Activated naive CD8-positive, alpha-beta T cell treated with anti-CD3 and anti-CD28 coated beads, Interleukin-2, amount 10 ng/mL, durations not matched to agents 7 days and 5 days (primary cell): ENCODE measurements around the gene SURF2. TPM values are rescaled to one million over a fixed set of nuclear protein-coding genes. Genes with fewer than 3 reads are reported as not detected.
A peak's percentile ranks its signal among the peaks of the same experiment; 100 is the strongest.
"Not testable (repeated sequence)": the region's sequence is repeated elsewhere in the genome, so short reads cannot be mapped to it uniquely, and the experiment has no call there.

Source experiments
- ATAC-seq: fragments of 150-1000 bp; cut with Tn5 transposase; one replicate; pipeline ENCODE4 v1.10.0; 2021; ENCODE audit warnings: low read depth, moderate library complexity
- POLR2A ChIA-PET: fragments of 350-600 bp; sonication (Branson Sonifier 250); formaldehyde crosslinking; loops from one replicate; lab custom pipeline; 2021; ENCODE audit warnings: antibody characterized with exemption; lab: Charles Lee
- DNase-seq: peaks from one replicate; pipeline ENCODE4 v3.0.0; 2021
- H3K27ac Mint-ChIP-seq: one replicate; pipeline ENCODE4 v1.8.0; 2022; ENCODE audit warnings: mild to moderate bottlenecking, mixed read lengths
- H3K27me3 Mint-ChIP-seq: one replicate; pipeline ENCODE4 v1.8.0; 2022; ENCODE audit warnings: mild to moderate bottlenecking, moderate library complexity, mixed read lengths
- H3K36me3 Mint-ChIP-seq: one replicate; pipeline ENCODE4 v1.8.0; 2021; ENCODE audit warnings: mild to moderate bottlenecking, mixed read lengths
- H3K4me1 Mint-ChIP-seq: one replicate; pipeline ENCODE4 v1.8.0; 2021; ENCODE audit warnings: mixed read lengths
- H3K4me3 Mint-ChIP-seq: one replicate; pipeline ENCODE4 v1.8.0; 2022; ENCODE audit warnings: mild to moderate bottlenecking, moderate library complexity, mixed read lengths
- H3K9me3 Mint-ChIP-seq: one replicate; pipeline ENCODE4 v1.8.0; 2021; ENCODE audit warnings: mixed read lengths
- total RNA-seq, 2 experiments: library from RNA; stranded (reverse); gene quantifications; one replicate each; pipeline ENCODE4 v1.2.3, GENCODE V29; 2021

Gene SURF2
- total RNA-seq: 10 to 100 TPM; 16.2 to 17.0 TPM

- peak within 1 kb of the TSS; percentile 86 for H3K27ac Mint-ChIP-seq
- no peaks in the 10 kb centered on the region for H3K27me3 Mint-ChIP-seq
- peaks cover 16% of the 10 kb centered on the region for H3K36me3 Mint-ChIP-seq
- DNase-seq (peak; percentile 95), ATAC-seq (peak; percentile 89)
- H3K4me1 Mint-ChIP-seq: peaks cover 27% of the 10 kb centered on the region
- no peaks in the 10 kb centered on the region for H3K9me3 Mint-ChIP-seq
- H3K4me3 Mint-ChIP-seq: peak within 1 kb of the TSS; percentile 93
- POLR2A ChIA-PET: interaction anchor here (0.7 to 8.3 kb wide), 13 partner anchors 8 to 1002 kb away, joined by 3 to 162 read pairs (median 4); partner anchors contain the start of genes MED22, REXO4, RPL7A and SETX
Observed at GRCh38 chr9:133356391-133357091, at the start of gene SURF2, which contains the start of gene SURF1. Gene SURF2 (plus strand): TSS chr9:133356550. CDS start chr9:133356593, 43 bp downstream. Gene SURF1 (minus strand): TSS chr9:133356487. CDS start chr9:133356453, 34 bp downstream.

DNA sequence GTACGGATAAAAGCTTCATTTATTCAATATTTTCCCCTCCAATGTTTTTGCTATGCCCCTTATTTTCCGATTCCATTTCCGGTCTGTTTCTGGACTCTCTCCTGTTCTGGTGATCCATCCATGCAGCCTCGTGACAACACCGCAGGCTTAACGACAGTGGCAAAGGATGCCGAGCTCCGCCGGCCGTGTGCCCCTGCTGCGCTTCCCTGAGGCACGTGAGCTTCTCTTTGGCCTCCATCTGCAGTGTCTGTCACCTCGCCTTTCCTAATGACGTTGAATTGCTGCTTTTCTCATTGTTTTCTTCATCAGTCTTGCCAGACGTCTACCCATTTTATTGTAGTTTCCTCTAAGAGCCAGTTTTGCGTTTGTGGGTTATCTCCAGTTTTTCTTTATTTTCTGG, 49.0 kb upstream of the SURF2 start:
- no peak overlapping the region for H3K27ac Mint-ChIP-seq
- DNase-seq: no peak
- H3K9me3 Mint-ChIP-seq: no peaks in the 10 kb centered on the region
- no peak overlapping the region for H3K4me3 Mint-ChIP-seq
- peaks cover 5% of the 10 kb centered on the region for H3K27me3 Mint-ChIP-seq
- POLR2A ChIA-PET: no interaction called here
- no peaks in the 10 kb centered on the region for H3K4me1 Mint-ChIP-seq
- no peak for ATAC-seq
- H3K36me3 Mint-ChIP-seq: no peaks in the 10 kb centered on the region

GRCh38 chr9:133309608-133310007, 46.7 kb upstream of the SURF2 start:
- no peak overlapping the region for H3K27ac Mint-ChIP-seq

GRCh38 chr9:133315997-133316396, 40.4 kb upstream of the SURF2 start:
- POLR2A ChIA-PET: no interaction called here
- Mint-ChIP-seq H3K27ac (no peak overlapping the region), H3K27me3 (no peaks in the 10 kb centered on the region), H3K4me1 (no peaks in the 10 kb centered on the region), H3K4me3 (no peak overlapping the region), H3K36me3 (no peaks in the 10 kb centered on the region), H3K9me3 (no peaks in the 10 kb centered on the region)
- ATAC-seq: no peak
- DNase-seq: no peak

More at GRCh38 chr9:133309608-133310007, 46.7 kb upstream of the SURF2 start:
- Mint-ChIP-seq H3K36me3 (no peaks in the 10 kb centered on the region), H3K4me3 (no peak overlapping the region), H3K4me1 (no peaks in the 10 kb centered on the region), H3K9me3 (no peaks in the 10 kb centered on the region), H3K27me3 (peaks cover 5% of the 10 kb centered on the region)
- POLR2A ChIA-PET: no interaction called here
- no peak for ATAC-seq
- DNase-seq: no peak

DNA sequence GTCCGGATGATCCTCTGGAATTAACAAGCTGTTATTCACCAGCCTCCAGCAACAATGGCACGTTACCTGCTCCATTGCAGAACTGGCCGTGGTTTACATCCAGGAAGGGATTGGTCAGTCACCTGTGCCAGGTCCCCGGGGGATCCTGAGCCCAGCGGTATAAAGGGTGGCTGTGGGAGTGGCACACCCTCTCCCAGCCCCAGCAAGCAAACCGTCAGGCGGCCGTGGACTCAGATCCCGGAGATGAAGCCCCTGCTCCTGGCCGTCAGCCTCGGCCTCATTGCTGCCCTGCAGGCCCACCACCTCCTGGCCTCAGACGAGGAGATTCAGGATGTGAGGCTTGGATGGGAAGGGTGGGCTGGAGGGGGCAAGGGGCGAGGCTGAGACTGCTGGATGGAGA, 38.8 kb upstream of the SURF2 start:
- H3K27ac Mint-ChIP-seq, ATAC-seq, POLR2A ChIA-PET, H3K4me3 Mint-ChIP-seq, H3K4me1 Mint-ChIP-seq, H3K36me3 Mint-ChIP-seq, H3K9me3 Mint-ChIP-seq, DNase-seq, H3K27me3 Mint-ChIP-seq: not testable (repeated sequence)

- POLR2A ChIA-PET: no interaction called here
- Mint-ChIP-seq H3K4me1 (no peaks in the 10 kb centered on the region), H3K36me3 (no peaks in the 10 kb centered on the region), H3K9me3 (no peaks in the 10 kb centered on the region), H3K4me3 (no peak overlapping the region), H3K27ac (no peak overlapping the region), H3K27me3 (no peaks in the 10 kb centered on the region)
- ATAC-seq (no peak), DNase-seq (no peak)
Observed at GRCh38 chr9:133320421-133320881, 35.9 kb upstream of the SURF2 start.

GRCh38 chr9:133321411-133321935, 34.9 kb upstream of the SURF2 start:
- H3K36me3 Mint-ChIP-seq: no peaks in the 10 kb centered on the region
- ATAC-seq (no peak), DNase-seq (no peak)
- POLR2A ChIA-PET: no interaction called here
- no peaks in the 10 kb centered on the region for H3K27me3 Mint-ChIP-seq
- H3K4me3 Mint-ChIP-seq: no peak overlapping the region
- no peaks in the 10 kb centered on the region for H3K9me3 Mint-ChIP-seq
- no peak overlapping the region for H3K27ac Mint-ChIP-seq
- no peaks in the 10 kb centered on the region for H3K4me1 Mint-ChIP-seq

DNA sequence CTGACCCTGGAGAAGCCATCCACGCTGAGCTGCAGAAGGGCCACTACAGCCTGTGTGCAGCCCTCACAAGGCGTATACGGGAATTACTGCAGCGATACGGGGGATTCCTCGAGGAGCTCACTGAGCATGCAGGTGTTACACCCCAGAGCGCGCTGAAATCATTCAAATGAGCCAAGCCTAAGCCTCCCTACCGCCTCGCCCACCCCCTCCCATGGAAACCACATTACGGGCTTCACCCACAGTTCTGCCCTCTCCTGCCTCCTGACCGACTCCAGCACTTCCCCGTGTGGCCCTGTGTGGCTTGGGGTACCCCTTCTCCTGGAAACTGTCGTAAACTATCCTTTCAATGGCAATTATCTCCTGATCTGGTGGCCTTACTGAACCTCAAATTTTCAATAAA, 33.6 kb upstream of the SURF2 start:
- DNase-seq (no peak), ATAC-seq (no peak)
- no peaks in the 10 kb centered on the region for H3K9me3 Mint-ChIP-seq
- H3K27ac Mint-ChIP-seq: no peak overlapping the region
- H3K4me1 Mint-ChIP-seq: no peaks in the 10 kb centered on the region
- no peak overlapping the region for H3K4me3 Mint-ChIP-seq
- no peaks in the 10 kb centered on the region for H3K36me3 Mint-ChIP-seq
- H3K27me3 Mint-ChIP-seq: no peaks in the 10 kb centered on the region
- POLR2A ChIA-PET: no interaction called here

DNA sequence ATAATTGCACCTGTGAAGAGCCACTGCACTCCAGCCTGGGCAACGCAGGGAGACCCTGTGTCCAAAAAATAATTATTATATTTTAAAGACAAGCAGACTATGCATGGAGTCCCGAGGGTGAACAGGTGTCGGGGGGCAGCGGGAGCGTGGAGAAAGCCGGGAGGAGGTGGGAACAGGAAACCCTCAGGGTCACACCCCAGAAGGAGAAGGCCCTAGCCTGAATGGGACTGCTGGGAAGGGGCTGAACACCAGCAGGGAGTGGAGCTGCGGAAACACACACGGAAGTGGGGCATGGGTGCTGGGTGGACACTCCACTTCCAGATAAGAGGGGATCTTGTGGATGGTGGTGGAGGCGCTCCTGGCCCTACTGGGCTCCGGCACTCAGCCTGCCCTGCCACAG, 33.1 kb upstream of the SURF2 start:
- DNase-seq: no peak
- Mint-ChIP-seq H3K9me3 (no peaks in the 10 kb centered on the region), H3K4me1 (no peaks in the 10 kb centered on the region), H3K27me3 (no peaks in the 10 kb centered on the region), H3K4me3 (no peak overlapping the region), H3K27ac (no peak overlapping the region), H3K36me3 (no peaks in the 10 kb centered on the region)
- POLR2A ChIA-PET: no interaction called here
- no peak for ATAC-seq

DNA sequence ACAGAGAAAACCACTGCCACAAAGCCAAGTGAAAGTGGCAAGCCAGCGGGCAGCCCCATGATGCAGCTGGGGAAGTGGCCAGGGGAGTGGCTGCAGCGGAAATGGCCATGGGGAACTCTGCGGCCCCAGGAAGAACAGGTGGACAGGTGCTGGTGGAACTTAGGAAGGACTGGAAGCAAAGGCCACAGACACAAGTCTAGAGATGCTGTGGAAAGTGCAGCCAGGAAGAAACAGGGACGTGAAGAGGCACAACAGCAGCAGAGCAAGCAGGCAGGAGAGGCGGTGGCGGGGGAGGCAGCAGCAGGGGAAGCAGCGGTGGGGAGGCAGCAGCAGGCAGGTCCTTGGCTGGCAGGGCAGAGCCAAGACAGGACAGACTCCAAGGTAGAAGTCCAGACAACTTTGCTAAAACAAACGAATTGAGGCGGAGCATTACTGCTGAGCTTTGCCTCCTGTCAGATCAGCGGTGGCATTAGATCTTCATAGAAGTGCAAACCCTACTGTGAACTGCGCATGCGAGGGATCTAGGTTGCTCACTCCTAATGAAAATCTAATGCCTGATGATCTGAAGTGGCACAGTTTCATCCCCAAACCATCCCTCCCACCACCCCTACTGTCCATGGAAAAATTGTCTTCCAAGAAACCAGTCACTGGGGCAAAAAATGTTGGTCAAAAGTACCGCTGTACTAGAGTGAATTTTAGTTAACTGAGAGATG, 32.2 kb upstream of the SURF2 start:
- no peaks in the 10 kb centered on the region for H3K27me3 Mint-ChIP-seq
- POLR2A ChIA-PET: no interaction called here
- H3K4me3 Mint-ChIP-seq: no peak overlapping the region
- no peak overlapping the region for H3K27ac Mint-ChIP-seq
- ATAC-seq: no peak
- DNase-seq: no peak
- no peaks in the 10 kb centered on the region for H3K4me1 Mint-ChIP-seq
- H3K36me3 Mint-ChIP-seq: no peaks in the 10 kb centered on the region
- no peaks in the 10 kb centered on the region for H3K9me3 Mint-ChIP-seq

DNA sequence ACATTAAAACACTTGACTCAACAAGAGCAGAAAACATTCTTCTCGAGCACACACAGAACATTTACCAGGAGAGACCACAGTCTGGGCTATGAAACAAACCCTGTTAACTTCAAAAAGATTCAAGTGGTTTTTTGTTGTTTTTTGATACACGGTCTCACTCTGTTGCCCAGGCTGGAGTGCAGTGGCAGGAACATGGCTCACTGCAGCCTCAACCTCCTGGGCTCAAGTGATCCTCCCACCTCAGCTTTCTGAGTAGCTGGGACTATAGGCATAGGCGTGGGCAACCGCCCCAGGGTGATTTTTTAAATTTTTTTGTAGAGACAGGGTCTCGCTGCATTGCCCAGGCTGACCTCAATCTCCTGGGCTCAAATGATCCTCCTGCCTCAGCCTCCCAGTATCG, 29.3 kb upstream of the SURF2 start:
- H3K27me3 Mint-ChIP-seq, ATAC-seq, POLR2A ChIA-PET, H3K4me3 Mint-ChIP-seq, H3K27ac Mint-ChIP-seq, H3K4me1 Mint-ChIP-seq, DNase-seq, H3K9me3 Mint-ChIP-seq, H3K36me3 Mint-ChIP-seq: not testable (repeated sequence)

DNA sequence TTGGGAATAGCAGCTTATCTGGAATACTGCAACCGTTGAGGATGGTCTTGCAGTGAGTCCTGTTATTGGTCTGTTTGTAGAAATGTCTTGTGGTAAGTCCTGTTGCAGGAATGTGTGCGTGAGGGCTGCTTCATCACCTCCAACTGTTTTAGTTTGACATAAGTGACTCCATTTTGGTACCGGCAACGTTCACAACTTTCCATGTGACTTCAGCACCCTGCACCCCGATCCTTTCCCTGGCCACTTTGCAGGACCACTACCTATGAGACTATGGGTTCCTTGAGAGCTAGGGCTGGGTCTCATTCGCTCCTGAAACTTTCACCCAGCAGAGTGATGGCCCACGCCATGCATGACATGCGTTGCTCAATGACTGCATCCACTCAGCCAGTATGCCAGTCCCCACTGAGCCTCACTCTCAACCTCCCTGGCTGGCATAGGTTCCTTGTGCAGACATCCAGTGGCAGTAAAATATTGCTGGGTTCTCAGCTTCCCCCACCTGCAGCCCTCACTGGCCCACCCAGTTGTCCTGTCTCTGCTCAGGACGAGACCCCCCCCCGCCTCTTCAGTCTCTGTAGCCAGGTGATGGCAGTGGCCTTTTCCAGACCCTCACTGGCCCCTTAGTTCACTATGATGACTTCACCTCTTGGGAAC, 28.4 kb upstream of the SURF2 start:
- Mint-ChIP-seq H3K4me1 (no peaks in the 10 kb centered on the region), H3K36me3 (peaks cover 10% of the 10 kb centered on the region), H3K27ac (no peak overlapping the region), H3K27me3 (no peaks in the 10 kb centered on the region), H3K9me3 (no peaks in the 10 kb centered on the region), H3K4me3 (no peak overlapping the region)
- peak; percentile 16 for DNase-seq
- ATAC-seq: no peak
- POLR2A ChIA-PET: no interaction called here

DNA sequence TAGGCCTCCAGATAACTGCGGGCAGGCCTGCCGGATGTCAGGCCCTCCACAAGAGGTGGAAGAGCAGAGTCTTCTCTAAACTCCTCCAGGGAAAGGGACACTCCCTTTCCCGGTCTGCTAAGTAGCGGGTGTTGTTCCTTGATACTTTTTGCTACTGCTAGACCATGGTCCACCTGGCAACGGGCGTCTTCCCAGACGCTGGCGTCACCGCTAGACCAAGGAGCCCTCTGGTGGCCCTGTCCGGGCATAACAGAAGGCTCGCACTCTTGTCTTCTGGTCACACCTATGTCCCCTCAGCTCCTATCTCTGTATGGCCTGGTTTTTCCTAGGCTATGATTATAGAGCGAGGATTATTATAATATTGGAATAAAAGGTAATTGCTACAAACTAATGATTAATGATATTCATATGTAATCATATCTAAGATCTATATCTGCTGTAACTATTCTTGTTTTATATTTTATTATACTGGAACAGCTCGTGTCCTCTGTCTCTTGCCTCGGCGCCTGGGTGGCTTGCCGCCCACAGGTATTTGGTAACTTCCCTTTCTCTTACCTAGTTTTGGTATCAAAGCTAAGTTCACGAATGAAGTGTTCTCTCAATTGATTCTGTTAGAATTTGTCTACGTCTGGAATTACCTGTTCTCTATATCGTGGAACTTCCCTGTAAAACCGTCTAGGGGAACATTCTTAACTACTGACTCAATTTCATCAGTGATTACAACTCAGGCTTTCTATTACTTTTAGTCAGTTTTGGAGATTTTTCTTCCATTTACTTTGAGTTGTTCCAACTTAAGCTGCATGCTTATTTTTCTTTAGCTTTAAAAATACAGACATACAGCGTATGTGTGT, 26.8 kb upstream of the SURF2 start:
- POLR2A ChIA-PET, H3K4me3 Mint-ChIP-seq, ATAC-seq, H3K4me1 Mint-ChIP-seq, H3K27ac Mint-ChIP-seq, H3K27me3 Mint-ChIP-seq, H3K9me3 Mint-ChIP-seq: not testable (repeated sequence)
- H3K36me3 Mint-ChIP-seq: peaks cover 15% of the 10 kb centered on the region
- DNase-seq: peak; percentile 25
